Kidney (tissue), 14 donors: Measurements from ENCODE around the gene CHMP1B. TPM values are rescaled to one million over a fixed set of nuclear protein-coding genes. Genes with fewer than 3 reads are reported as not detected.
"Not testable (repeated sequence)": the region's sequence is repeated elsewhere in the genome, so short reads cannot be mapped to it uniquely, and the experiment has no call there.

Source experiments
- DNase-seq, 5 donors: peaks; one replicate each; pipeline ENCODE4 v3.0.0-alpha.2; 2013 to 2020
- FAIRE-seq: peaks from 2 replicates; lab custom pipeline; 2012; peaks lifted over from hg19 to GRCh38; lab: Jason Lieb, UNC
- H3K27ac ChIP-seq, 2 donors: one replicate each; pipeline ENCODE4 v1.7.0; 2013; ENCODE audit warnings: low read depth in 2 of 2, low read length in 2 of 2, inconsistent platforms in 1 of 2
- H3K27me3 ChIP-seq: one replicate; pipeline ENCODE4 v1.7.1; 2013; ENCODE audit warnings: low read length, inconsistent platforms; ENCODE audit not compliant: control insufficient read depth, insufficient read depth
- H3K36me3 ChIP-seq, 3 donors: one replicate each; pipeline versions ENCODE4 v1.7.0 to v1.7.1; 2013; ENCODE audit warnings: low read length in 3 of 3, control low read depth in 1 of 3, inconsistent platforms in 1 of 3; ENCODE audit not compliant: insufficient read depth in 3 of 3, control insufficient read depth in 2 of 3
- H3K4me1 ChIP-seq, 3 donors: one replicate each; pipeline versions ENCODE4 v1.7.0 to v1.7.1; 2013; ENCODE audit warnings: low read length in 3 of 3, inconsistent platforms in 1 of 3, low read depth in 1 of 3; ENCODE audit not compliant: control insufficient read depth in 2 of 3, insufficient read depth in 2 of 3
- H3K4me3 ChIP-seq, 3 donors: one replicate each; pipeline versions ENCODE4 v1.7.0 to v1.8.1; 2013; ENCODE audit warnings: low read length in 3 of 3, control low read depth in 1 of 3, inconsistent platforms in 1 of 3
- H3K9ac ChIP-seq, 3 donors: one replicate each; pipeline versions ENCODE4 v1.7.0 to v1.7.1; 2013; ENCODE audit warnings: low read length in 3 of 3, control low read depth in 1 of 3, inconsistent platforms in 1 of 3
- H3K9me3 ChIP-seq, 3 donors: one replicate each; pipeline versions ENCODE4 v1.7.0 to v1.7.1; 2013; ENCODE audit warnings: low read length in 3 of 3, control low read depth in 1 of 3, inconsistent platforms in 1 of 3; ENCODE audit not compliant: control insufficient read depth in 2 of 3, insufficient read depth in 1 of 3
- intact Hi-C: fragments of 100-400 bp; cut with DNase I; formaldehyde crosslinking; loops from one replicate; pipeline ENCODE4 v1.11.1; 2022
- polyA plus RNA-seq: library from polyadenylated mRNA; stranded (reverse); fragments of 350-450 nt; fragmentation: Illumina TruSeq; extraction: RNeasy Lipid Tissue Mini Kit (QIAGEN cat#74804); gene quantifications from one replicate; pipeline ENCODE4 v1.2.3, GENCODE V29; 2014; ENCODE audit warnings: low read depth, low replicate concordance; ENCODE audit not compliant: insufficient read depth
- total RNA-seq: library from RNA; stranded (reverse); fragmentation: NEBNext Ultra II Directional; extraction: Animal tissue kit (Norgen Biotek cat#: 25700); gene quantifications from one replicate; pipeline ENCODE4 v1.2.1, GENCODE V29; 2021
- TF ChIP-seq, protein P1 (sequence below): IDR thresholded peaks from 3 replicates; pipeline ENCODE4 v1.5.1; 2012; ENCODE audit warnings: mild to moderate bottlenecking, moderate library complexity, borderline replicate concordance; ENCODE audit not compliant: insufficient read depth; ENCODE audit errors: extremely low read depth
- donor health status: control.
- donor health status: control.
- donor health status: control.
- donor health status: control.
- donor health status: control.
- donor health status: DM: yes; HTN: yes; CAD: no.
- donor health status: Normal renal cell carcinoma (clear cell type).

CHMP1B gene
- total and polyA plus RNA-seq, 2 donors from 2014 or later = 34.5 to 47.4 TPM

DNA sequence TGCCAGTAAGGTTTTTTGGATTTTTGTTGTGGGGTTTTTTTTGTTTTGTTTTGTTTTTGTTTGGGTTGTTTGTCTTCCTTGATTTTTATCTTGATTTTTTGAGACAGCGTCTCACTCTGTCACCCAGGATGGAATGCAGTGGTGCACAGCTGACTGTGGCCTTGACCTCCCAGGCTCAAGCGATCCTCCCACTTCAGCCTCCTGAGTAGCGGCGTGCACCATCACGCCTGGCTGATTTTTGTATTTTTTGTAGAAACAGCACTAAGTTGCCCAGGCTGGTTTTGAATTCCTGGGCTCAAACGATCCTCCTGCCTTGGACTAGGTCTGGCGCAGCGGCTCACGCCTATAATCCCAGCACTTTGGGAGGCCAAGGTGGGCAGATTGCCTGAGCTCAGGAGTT lies 40.5 kb downstream of the CHMP1B start:
- no peaks in the 10 kb centered on the region for H3K27me3 ChIP-seq
- H3K36me3 ChIP-seq = peaks cover 0 to 23% (median 4%) of the 10 kb centered on the region in 3 donors
- TF ChIP-seq, protein P1, sequence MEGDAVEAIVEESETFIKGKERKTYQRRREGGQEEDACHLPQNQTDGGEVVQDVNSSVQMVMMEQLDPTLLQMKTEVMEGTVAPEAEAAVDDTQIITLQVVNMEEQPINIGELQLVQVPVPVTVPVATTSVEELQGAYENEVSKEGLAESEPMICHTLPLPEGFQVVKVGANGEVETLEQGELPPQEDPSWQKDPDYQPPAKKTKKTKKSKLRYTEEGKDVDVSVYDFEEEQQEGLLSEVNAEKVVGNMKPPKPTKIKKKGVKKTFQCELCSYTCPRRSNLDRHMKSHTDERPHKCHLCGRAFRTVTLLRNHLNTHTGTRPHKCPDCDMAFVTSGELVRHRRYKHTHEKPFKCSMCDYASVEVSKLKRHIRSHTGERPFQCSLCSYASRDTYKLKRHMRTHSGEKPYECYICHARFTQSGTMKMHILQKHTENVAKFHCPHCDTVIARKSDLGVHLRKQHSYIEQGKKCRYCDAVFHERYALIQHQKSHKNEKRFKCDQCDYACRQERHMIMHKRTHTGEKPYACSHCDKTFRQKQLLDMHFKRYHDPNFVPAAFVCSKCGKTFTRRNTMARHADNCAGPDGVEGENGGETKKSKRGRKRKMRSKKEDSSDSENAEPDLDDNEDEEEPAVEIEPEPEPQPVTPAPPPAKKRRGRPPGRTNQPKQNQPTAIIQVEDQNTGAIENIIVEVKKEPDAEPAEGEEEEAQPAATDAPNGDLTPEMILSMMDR = no peak

DNA sequence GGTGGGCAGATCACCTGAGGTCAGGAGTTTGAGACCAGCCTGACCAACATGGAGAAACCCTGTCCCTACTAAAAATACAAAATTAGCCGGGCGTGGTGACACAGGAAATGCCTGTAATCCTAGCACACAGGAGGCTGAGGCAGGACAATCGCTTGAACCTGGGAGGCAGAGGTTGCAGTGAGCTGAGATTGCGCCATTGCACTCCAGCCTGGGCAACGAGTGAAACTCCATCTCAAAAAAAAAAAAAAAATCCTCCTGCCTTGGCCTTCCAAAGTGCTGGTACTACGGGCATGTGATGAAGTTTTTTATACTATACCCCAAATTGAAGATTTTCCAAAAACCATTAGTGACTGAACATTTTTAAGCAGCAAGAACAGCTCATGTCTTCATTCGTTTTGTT lies 41.2 kb downstream of the CHMP1B start:
- H3K27me3 ChIP-seq, H3K4me1 ChIP-seq, intact Hi-C loops, H3K4me3 ChIP-seq, DNase-seq, FAIRE-seq, H3K9ac ChIP-seq, H3K9me3 ChIP-seq, H3K27ac ChIP-seq: not testable (repeated sequence)
- H3K36me3 ChIP-seq = peaks cover 0 to 21% (median 4%) of the 10 kb centered on the region in 3 donors

More for the DNA sequence above, 40.5 kb downstream of the CHMP1B start:
- Histone ChIP-seq H3K9ac (no peak overlapping the region), H3K9me3 (no peaks in the 10 kb centered on the region), H3K4me1 (no peaks in the 10 kb centered on the region), H3K27ac (no peak overlapping the region), H3K4me3 (no peak overlapping the region)
- DNase-seq = no peak
- intact Hi-C loops = no loop called here
- FAIRE-seq = no peak

DNA sequence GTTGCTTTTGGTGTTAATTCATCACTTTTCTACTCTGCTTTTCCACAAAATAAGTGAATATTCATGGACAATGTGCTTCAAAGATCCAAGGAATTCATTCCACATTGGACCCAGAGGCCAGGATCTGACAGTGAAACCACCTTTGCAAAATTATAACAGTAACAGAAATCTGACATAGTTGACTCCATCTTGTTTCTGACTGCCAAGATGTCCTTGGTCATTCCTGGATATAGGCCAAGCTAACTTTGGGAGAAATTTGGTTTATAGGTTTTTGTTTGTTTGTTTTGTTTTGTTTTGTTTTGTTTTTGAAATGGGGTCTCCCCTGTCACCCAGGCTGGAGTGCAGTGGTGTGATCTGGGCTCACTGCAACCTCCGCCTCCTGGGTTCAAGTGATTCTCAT lies 46.6 kb downstream of the CHMP1B start:
- no peaks in the 10 kb centered on the region for H3K4me1 ChIP-seq
- H3K9ac ChIP-seq = no peak overlapping the region
- H3K36me3 ChIP-seq = peaks cover 0 to 7% (median under 1%) of the 10 kb centered on the region in 3 donors
- H3K4me3 ChIP-seq = no peak overlapping the region
- intact Hi-C loops = no loop called here
- H3K27ac ChIP-seq = no peak overlapping the region
- DNase-seq = no peak
- H3K27me3 ChIP-seq = no peaks in the 10 kb centered on the region
- no peaks in the 10 kb centered on the region for H3K9me3 ChIP-seq
- TF ChIP-seq, protein P1 = no peak
- FAIRE-seq = no peak

DNA sequence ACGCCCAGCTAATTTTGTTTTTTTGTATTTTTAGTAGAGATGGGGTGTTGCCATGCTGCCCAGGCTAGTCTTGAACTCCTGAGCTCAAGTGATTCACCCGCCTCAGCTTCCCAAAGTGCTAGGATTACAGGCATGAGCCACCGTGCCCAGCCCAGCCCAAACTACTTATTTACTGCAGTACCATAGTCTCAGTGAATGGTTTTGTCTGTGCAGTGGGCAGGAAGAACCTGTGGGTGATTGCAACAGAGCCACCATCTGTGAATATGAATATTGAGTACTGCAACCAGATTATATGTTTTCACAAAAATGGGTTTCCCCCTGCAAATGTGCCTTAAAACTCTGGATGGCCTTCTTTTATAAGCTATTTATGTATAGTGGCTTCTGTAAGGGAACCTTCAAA lies 47.9 kb downstream of the CHMP1B start:
- no peak for FAIRE-seq
- Histone ChIP-seq H3K9me3 (no peaks in the 10 kb centered on the region), H3K36me3 (peaks cover 0 to 7% (median 4%) of the 10 kb centered on the region in 3 donors), H3K9ac (no peak overlapping the region), H3K27ac (no peak overlapping the region), H3K4me3 (no peak overlapping the region), H3K4me1 (no peaks in the 10 kb centered on the region), H3K27me3 (no peaks in the 10 kb centered on the region)
- intact Hi-C loops = no loop called here
- no peak for DNase-seq
- TF ChIP-seq, protein P1 = no peak
